Rectal smooth muscle tissue (tissue), 1 donor: ENCODE measurements around the gene BLACAT1.

Experiments
- H3K27ac ChIP-seq: one replicate; pipeline ENCODE4 v1.7.0; 2013; ENCODE audit warnings: low read depth, low read length, inconsistent platforms
- H3K27me3 ChIP-seq: one replicate; pipeline ENCODE4 v1.7.0; 2013; ENCODE audit warnings: low read length; ENCODE audit not compliant: control insufficient read depth, insufficient read depth
- H3K36me3 ChIP-seq: one replicate; pipeline ENCODE4 v1.7.0; 2013; ENCODE audit warnings: low read length; ENCODE audit not compliant: control insufficient read depth, insufficient read depth
- H3K4me1 ChIP-seq: one replicate; pipeline ENCODE4 v1.7.0; 2013; ENCODE audit warnings: low read length; ENCODE audit not compliant: control insufficient read depth, insufficient read depth
- H3K4me3 ChIP-seq: one replicate; pipeline ENCODE4 v1.7.0; 2013; ENCODE audit warnings: low read length
- H3K9ac ChIP-seq: one replicate; pipeline ENCODE4 v1.7.0; 2013; ENCODE audit warnings: low read length

BLACAT1 gene

DNA sequence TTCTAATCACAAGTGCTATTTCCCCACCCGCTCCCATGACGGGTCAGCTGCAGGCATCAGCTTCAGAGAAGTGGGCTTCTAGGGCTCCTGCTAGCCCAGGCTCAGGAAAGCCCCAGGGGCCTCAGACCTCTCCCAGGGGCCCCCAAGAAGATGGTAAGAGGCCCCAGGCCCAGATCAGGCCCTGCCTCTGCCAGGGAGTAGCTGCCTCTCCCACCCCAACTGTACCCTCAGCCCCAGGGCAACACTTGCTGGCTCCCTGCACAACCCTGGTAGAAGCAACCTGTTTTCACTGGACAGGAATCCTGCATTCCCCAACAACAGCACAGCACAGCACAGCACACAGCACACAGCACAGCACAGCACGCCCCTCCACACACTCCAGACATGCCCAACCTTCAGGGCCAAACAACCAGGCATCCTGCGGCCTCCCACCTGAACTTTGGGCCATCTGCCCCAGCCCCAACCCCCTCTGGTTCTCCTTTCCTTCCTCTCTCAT lies 6.5 kb downstream of the BLACAT1 start:
- Histone ChIP-seq H3K4me3 (no peak overlapping the region), H3K27me3 (peaks cover 27% of the 10 kb centered on the region), H3K36me3 (no peaks in the 10 kb centered on the region), H3K4me1 (peaks cover 4% of the 10 kb centered on the region), H3K27ac (no peak overlapping the region), H3K9ac (no peak overlapping the region)

- Histone ChIP-seq H3K4me1 (peaks cover 7% of the 10 kb centered on the region), H3K36me3 (no peaks in the 10 kb centered on the region), H3K27me3 (peaks cover 22% of the 10 kb centered on the region), H3K4me3 (no peak overlapping the region), H3K27ac (no peak overlapping the region), H3K9ac (no peak overlapping the region)
Observed at GRCh38 chr1:205448540-205449253, 7.1 kb downstream of the BLACAT1 start.

GRCh38 chr1:205447457-205448341 lies 8.1 kb downstream of the BLACAT1 start:
- Histone ChIP-seq H3K9ac (no peak overlapping the region), H3K27ac (no peak overlapping the region), H3K4me3 (no peak overlapping the region)

DNA sequence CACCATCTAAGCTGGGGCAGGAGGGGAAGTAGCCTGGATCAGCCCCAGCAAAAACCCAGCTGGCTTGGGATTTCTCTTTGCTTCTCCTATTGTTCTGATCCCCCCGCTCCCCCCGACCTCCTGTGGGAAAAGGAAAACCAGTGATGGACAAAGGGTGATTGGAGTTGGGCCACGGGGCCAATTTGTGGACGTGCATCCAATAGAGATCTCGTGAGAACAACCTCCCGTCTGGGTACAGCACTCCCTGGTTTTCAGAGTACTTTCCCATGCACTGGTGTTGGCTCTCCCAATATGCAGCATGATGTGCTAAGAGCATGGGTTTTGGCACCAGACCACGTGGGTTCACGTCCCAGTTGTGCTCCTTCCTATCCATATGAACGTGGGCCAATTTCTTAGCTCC lies 9.0 kb downstream of the BLACAT1 start:
- Histone ChIP-seq H3K36me3 (no peaks in the 10 kb centered on the region), H3K27ac (no peak overlapping the region), H3K27me3 (peaks cover 8% of the 10 kb centered on the region), H3K9ac (no peak overlapping the region), H3K4me3 (no peak overlapping the region), H3K4me1 (peaks cover 7% of the 10 kb centered on the region)

More at GRCh38 chr1:205447457-205448341, 8.1 kb downstream of the BLACAT1 start:
- no peaks in the 10 kb centered on the region for H3K36me3 ChIP-seq
- peaks cover 15% of the 10 kb centered on the region for H3K27me3 ChIP-seq
- H3K4me1 ChIP-seq = peaks cover 7% of the 10 kb centered on the region

GRCh38 chr1:205445646-205445935 lies 10.3 kb downstream of the BLACAT1 start:
- no peaks in the 10 kb centered on the region for H3K36me3 ChIP-seq
- H3K27ac ChIP-seq = peak overlapping the region; percentile 21
- H3K4me3 ChIP-seq = no peak overlapping the region
- H3K4me1 ChIP-seq = peaks cover 7% of the 10 kb centered on the region
- no peak overlapping the region for H3K9ac ChIP-seq
- H3K27me3 ChIP-seq = peaks cover 2% of the 10 kb centered on the region

DNA sequence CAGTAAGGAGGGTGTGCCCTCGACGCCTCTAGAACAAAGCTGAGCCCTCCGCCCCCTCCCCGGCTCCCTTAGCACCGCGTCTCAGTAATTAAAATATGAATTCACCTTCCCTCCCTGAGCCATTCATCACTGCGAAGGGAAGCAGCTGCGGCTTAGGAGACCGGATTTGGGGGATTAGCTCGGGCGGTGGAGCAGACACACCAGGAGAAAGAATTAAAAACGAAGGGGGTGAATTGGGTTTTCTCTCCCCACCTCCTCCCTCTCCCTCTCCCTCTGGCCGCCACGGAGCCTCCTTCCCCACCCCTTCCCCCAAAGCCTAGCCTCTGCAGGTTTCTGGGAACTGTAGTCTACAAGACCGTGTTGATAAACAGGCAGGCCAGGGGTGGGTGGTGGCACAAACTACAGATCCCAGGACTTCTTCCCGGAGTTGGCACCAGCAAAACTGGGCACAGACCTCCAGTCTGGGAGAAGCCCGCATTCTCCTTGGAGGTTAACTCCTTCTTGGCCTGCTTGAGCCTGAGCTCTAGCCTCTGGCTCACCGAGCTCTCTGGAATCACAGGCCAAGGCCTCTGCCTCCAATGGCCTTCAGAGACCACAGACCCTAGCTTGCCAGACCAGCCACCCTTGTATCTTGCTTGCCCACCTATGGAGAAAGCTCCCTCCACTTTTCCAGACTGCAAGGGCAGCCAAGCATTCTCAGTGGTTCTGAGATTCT lies 10.8 kb downstream of the BLACAT1 start:
- Histone ChIP-seq H3K4me3 (peak overlapping the region; percentile 50), H3K4me1 (peaks cover 7% of the 10 kb centered on the region), H3K27me3 (no peaks in the 10 kb centered on the region), H3K9ac (peak overlapping the region; percentile 42), H3K36me3 (no peaks in the 10 kb centered on the region), H3K27ac (peak overlapping the region; percentile 49)

DNA sequence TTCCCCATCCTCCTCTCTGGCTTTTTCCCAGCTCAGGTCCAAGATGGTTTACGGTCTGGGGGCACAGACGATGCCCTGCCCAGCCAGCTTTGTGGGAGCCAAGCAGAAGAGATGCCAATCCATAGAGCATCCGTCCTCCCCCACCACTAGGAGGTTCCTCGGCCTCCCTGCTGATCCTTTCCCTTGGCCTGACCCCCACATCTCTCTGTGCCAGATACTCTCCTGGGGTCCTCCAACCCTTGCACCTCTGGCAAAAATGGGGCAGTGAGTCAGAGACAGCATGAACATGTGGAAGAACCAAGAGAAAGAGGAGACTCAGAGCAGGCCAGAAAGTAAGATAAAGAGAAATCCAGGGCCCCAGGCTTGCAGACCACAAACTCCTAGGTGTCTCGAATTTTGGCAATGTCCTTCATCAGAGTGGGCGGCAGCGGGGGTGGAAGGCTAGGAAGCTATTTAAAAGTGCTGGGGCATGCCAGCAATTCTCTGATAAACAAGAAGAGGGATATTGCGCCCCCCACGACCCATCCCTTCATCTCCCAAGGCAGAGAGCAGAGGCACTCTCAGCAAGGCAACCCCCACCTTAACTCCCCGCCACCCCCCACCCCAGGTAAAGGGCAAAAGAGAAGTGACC lies 11.4 kb downstream of the BLACAT1 start:
- Histone ChIP-seq H3K4me1 (peaks cover 7% of the 10 kb centered on the region), H3K27me3 (no peaks in the 10 kb centered on the region), H3K9ac (no peak overlapping the region), H3K36me3 (no peaks in the 10 kb centered on the region), H3K4me3 (peak overlapping the region; percentile 50), H3K27ac (peak overlapping the region; percentile 49)

DNA sequence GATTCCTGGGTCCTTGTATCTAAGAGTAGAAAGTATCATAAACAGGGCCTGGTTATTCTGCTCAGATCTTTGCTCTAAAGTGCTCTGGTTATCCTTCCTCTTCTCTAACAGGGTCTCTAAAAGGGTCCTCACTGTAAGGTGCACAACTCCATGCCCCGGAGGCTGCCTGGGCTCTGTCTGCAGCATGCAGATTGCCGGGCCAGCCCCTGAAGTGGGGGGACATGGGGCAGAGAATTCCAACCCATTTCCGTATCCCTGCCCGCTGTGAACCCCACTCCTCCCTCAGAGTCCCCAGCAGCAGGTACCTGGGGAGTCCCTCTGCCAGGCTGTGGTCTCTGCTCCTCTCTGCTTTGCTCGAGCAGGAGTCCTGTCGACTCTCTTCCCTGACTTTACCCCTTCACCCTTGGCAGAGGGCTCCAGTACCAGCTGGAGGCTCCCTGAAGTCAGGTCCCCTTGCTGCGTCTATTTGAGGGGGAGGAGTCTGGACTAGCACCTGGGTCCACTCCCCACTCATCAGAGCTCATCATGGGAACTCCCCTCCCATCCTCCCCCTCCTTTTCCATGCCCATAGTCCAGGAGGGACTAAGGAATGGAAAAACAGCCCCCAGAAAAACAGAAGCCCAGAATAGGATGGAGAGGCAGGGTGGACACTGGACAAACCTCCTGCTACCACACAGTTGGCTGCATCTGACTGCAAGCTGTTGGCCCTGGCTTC lies 12.1 kb downstream of the BLACAT1 start:
- no peak overlapping the region for H3K4me3 ChIP-seq
- no peaks in the 10 kb centered on the region for H3K27me3 ChIP-seq
- H3K9ac ChIP-seq = no peak overlapping the region
- H3K36me3 ChIP-seq = no peaks in the 10 kb centered on the region
- H3K27ac ChIP-seq = no peak overlapping the region
- peaks cover 9% of the 10 kb centered on the region for H3K4me1 ChIP-seq

GRCh38 chr1:205442051-205442725 lies 13.7 kb downstream of the BLACAT1 start:
- no peaks in the 10 kb centered on the region for H3K27me3 ChIP-seq
- no peak overlapping the region for H3K4me3 ChIP-seq
- H3K4me1 ChIP-seq = peaks cover 9% of the 10 kb centered on the region
- no peaks in the 10 kb centered on the region for H3K36me3 ChIP-seq
- H3K9ac ChIP-seq = no peak overlapping the region
- no peak overlapping the region for H3K27ac ChIP-seq

DNA sequence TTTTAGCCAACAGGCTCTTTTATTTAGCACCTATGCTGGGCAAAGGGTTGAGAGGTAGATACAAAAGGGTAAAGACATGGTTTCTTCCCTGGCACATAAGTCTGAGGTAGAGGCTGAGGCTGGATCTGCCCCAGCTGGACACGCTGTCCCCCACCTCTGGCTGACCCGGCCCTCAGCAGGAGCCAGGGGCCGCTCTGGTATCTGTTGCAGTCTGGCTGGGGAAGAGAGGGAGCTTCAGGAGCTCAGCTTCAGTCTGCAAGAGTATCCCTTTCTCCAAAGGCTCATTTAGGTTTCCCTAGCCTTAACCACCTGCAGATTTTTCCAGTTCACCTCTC lies 14.2 kb downstream of the BLACAT1 start:
- Histone ChIP-seq H3K4me3 (no peak overlapping the region), H3K27me3 (no peaks in the 10 kb centered on the region), H3K9ac (no peak overlapping the region), H3K4me1 (peaks cover 9% of the 10 kb centered on the region), H3K27ac (no peak overlapping the region), H3K36me3 (no peaks in the 10 kb centered on the region)

GRCh38 chr1:205441318-205441633 lies 14.6 kb downstream of the BLACAT1 start:
- Histone ChIP-seq H3K27me3 (no peaks in the 10 kb centered on the region), H3K4me3 (no peak overlapping the region), H3K27ac (no peak overlapping the region), H3K36me3 (no peaks in the 10 kb centered on the region), H3K9ac (no peak overlapping the region), H3K4me1 (peaks cover 9% of the 10 kb centered on the region)
